Right hindlimb (tissue), 1 donor: ENCODE data around the gene MRPL20.
A peak's percentile ranks its signal among the peaks of the same experiment; 100 is the strongest.
"Not testable (repeated sequence)": the region's sequence is repeated elsewhere in the genome, so short reads cannot be mapped to it uniquely, and the experiment has no call there.

ENCODE experiments used
- DNase-seq: peaks from one replicate; pipeline ENCODE4 v3.0.0-alpha.2; 2018

The MRPL20 gene

DNA sequence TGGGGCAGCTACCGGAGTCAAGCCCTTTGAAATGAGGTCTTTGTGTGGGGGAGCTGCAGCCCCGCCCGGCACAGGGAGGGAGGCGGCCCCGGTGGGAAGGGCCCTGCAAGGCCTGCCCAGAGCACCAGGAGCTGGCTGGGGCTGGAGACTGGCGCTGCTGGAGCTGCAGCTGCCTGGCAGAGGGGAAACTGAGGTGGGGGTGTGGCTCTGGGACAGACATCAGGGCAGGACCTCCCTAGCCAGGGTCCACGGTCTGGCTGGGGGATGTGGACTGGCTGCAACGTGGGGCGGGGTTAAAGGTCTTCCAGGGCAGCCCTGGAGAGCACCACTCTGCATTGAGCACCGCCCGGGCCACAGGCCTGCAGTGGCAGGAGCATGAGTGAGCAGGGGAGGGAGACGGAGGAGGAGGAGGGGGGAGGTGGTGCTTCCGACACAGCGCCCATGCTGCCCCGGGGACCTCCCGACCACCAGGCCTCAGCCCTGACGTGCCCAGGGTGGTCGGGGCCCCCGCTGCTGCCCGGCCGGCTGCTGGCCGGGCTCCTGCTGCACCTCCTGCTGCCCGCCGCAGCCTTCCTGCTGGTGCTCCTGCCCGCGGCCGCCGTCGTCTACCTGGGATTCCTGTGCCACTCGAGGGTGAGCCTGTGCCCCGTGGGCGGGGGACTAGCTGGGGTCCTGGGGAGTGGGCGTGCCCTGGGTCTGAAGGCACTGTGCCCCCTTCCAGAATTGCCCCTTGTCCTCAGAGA is 18.8 kb upstream of the MRPL20 start:
- peak; percentile 24 for DNase-seq

DNA sequence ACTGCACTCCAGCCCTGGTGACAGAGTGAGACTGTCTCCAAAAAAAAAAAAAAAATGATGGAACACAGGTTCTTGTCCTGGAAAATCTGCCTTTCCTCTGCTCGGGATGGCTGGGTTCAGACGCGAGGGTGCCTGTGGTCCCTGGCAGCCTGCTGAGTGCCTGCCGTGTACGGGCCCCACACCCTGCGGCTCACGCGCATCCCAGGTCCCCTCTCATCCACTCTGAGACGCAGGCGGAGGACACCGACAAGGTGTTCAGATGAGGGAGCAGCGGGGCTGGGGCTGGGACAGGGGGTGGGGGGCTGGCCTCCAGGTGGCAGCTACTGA is 18.3 kb upstream of the MRPL20 start:
- DNase-seq = no peak

DNA sequence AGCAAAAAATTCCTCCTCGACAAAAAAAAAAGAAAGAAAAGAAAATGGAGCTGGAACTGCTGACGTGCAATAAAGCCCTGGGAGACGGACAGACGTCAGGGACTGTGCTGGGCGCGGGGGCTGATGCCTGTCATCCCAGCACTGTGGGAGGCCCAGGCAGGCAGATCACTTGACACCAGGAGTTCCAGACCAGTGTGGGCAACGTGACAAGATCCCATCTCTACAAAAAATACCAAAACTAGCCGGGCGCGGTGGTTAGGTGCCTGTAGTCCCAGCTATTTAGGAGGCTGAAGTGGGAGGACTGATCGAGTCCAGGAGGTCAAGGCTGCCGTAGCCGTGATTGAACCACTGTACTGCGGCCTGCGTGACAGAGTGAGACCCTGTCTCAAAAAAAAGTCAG is 17.6 kb upstream of the MRPL20 start:
- DNase-seq = no peak

DNA sequence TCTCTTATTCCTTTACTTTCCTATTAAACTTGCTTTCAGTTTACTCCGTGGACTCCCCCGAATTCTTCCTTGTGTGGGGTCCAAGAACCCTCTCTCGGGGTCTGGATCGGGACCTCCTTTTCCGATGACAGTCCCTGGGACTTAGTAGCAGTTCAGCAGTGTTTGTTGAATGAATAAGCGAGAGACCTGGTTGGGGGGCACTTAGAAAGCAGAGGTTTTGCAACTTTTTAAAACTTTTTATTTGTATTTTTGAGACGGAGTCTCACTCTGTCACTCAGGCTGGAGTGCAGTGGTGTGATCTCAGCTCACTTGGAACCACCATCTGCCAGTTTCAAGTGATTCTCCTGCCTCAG is 16.1 kb upstream of the MRPL20 start:
- DNase-seq = no peak

DNA sequence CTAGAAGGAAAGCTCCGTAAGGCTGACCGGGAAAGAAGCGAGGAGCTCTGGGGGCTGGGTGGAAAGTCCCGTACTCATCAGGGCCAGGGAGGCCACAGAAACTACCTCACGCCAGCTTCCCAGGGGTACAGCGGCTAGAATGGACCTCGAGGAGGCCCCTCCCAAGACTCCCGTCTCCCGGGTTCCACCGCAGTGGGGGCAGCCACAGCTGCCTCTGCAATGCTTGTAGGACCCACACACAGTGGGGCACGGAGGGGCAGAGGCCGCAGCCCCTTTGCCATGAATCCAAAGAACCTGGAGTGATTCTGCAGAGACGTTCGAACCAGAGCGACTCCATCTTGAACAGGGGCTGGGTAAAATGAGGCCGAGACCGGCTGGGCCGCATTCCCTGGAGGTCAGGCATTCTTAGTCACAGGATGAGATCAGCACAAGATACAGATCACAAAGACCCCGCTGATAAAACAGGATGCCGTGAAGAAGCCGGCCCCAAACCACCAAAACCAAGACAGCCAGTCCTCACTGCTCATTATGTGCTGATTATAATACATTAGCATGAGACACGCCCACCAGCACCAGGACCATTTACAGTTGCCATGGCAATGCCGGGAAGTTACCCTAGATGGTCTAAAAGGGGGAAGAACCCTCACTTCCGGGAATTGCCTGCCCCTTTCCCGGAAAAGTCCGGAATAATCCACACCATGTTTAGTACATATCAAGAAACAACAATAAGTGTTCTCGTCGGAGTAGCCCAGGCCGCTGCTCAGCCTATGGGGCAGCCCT is 15.6 kb upstream of the MRPL20 start:
- DNase-seq = peak; percentile 24

DNA sequence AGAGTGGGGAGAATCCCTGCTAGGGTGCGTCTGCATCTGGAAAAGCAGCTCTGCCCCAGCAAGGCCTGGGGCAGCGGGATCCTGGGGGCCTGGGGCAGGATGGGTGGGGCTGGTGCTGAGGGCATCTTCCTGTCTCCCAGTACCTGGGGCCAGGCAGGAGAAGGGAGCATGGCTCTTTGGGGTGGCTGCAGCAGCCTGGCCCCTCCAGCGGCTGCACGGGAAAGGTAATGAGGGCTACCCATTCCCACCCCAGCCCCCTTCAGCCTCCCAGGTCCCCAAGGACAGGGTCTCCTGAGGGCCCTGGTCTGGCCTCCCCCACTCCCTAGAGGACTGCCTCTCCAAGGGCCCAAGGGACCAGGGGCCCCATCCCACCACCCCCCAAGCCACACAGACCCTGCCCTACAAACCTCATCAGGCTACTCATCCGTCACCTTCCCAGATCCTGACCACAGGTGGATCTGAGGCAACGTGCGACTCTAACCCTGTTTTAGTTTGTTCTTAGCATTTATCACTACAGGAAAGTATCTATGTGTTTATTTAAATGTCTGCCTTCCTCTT is 14.9 kb upstream of the MRPL20 start:
- no peak for DNase-seq

DNA sequence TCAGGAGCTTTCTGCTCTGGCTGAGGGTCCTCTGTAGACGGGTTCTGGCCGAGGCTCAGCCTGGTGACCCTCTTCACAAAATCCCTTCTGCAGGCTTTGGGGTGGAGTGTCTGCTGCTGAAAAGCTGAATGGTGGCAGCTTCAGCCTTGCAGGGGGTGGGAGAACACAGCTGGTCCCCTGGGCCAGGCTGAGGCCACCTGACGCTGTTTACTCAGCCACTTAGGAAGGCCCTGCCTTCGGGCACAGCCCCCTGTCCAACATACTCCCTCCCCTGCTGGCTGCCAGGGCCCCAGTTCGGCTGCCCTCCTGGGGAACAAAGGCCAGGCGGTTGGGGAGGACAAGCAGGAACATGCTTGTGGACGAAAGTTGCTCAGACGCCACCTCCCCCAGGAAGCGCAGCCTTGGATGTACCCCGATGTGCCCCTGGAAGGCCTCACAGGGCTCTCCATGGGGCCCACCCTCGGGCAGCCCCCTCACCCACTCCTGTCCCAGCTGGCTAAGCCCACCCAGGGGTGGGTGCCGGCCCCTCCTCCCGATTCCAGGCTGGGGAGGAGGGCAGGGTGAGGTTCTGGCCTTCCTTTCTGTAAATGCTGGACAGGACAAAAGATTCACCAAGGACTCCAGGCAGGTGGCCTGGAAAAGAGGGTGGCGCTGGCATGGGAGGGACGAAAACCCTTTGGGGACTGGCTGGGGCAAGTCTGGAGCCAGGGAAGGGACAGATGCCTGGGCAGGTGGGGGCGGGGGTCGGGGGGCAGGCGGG is 14.2 kb upstream of the MRPL20 start, which contains the start of gene ANKRD65:
Gene ANKRD65 (minus strand): TSS at position 130 of the 760 bp plus-strand sequence. CDS start 271 bp downstream, outside the sequence.
- DNase-seq = peak; percentile 41

DNA sequence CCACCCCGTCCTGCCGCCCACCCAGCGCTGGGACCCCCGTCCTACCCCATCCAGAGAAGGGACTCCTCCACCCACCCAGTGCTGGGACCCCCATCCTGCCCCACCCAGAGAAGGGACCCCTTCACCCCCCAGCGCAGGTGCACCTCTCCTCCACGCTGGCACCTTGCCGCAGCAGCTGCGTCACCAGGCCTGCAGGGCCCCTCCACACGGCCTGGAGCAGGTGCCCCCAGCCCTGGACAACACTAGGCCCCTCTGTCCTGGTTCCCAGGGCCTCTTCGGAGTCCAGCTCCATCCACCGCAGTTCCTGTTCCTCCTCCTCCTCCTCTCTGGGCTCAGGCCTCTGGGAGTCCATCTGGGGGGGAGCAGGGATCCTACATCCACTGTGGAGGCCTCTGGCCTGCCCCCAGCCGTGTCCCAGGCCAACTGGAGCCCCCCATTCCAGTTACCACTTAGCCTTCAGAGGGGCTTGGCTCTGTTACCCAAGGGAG is 13.6 kb upstream of the MRPL20 start:
- peak; percentile 17 for DNase-seq

DNA sequence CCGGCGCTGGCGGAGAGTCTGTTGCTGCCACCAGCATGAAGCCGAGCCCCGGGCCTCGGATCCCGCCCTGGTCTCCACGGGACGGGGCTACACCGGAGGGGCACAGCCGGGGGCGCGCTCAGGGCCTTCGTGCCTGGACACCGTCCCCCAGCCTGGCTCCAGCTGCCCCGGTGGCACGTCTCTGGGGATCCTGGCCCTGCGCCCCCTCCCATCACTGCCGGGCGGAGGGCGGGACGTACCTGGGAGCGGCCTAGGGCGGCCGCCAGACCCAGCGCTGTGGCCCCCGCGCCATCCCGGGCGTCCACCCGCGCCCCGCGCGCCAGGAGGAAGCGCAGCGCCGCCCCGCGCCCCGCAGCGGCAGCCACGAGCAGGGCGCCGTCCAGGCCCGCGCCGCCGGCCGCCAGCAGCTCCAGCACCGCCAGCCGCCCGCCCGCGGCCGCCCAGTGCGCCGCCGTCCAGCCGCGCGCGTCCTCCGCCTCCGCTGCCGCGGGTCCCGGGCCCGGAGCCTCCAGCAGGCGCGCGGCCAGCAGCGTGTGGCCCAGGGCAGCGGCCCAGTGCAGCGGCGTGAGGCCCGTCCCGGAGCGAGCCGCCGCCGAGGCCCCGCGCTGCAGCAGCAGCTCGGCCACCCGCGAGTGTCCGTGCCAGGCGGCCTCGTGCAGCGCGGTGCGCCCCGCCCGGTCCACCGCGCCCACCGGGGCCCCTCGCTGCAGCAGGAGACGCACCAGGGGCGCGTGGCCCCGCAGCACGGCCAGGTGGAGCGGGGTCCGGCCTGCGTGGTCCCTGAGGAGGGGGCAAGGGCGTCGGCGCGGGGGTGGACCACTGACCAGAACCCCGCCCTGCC is 12.9 kb upstream of the MRPL20 start:
- peak; percentile 43 for DNase-seq

DNA sequence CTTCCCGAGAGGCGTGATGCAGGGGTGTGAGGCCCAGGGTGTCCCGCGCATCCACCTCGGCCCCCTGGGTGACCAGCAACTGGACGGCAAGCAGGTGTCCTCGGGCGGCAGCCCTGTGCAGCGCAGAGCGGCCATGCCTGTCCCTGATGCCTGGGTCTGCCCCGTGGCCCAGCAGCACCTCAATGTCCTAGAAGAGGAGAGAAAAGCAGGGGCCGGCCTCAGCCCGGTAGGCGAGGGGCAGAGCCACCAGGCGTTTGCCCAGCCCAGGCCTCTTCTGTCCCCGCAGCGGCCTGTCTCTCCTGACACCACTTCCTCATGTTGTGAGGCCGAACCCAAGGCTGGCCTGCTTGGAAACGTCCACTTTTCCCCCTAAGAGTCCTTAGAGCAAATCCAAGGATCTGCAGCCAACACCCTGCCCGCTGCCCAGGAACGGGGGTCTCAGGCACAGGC is 12.3 kb upstream of the MRPL20 start:
- DNase-seq = peak; percentile 17

DNA sequence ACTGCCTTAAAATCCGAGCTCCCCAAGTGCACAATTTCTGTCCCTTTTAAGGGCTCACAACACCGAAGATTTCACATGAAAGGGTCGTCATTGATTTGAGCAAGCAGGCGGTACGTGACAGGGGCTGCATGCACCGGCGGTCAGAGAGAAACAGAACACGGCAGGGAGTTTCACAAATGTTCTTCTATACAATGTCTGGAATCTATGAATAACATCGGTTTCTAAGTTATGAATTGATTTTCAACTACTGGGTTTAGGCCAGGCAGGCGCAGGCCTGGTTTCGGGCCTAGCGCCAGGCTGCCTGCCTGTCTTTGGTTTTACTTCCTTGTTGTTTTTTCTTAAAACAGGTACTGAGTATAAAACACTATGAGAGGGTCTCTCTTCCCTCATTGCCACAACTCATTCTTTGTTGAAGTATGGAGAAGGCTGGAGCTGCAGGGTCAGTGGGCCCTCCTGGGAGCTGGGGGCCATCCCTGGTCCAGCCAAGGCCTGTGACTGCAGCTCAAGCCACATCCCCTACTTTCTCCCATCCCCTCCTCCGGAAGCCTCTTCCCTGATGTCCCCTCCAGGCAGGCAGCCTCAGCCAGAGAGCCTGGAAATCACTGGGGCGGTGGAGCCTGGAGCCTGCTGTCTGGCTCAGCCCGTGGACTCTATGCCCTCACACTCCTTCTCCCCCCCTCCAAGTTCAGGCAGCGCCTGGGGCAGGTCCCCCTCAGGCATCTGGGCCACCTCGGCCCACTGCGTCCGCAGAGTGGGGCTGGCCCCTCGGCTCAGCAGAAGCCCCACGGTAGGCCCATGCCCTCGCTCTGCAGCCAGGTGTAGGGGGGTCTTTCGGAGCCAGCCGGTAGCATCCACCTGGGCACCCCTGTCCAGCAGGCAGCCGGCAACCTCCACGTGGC is 11.6 kb upstream of the MRPL20 start:
- DNase-seq = peak; percentile 20

DNA sequence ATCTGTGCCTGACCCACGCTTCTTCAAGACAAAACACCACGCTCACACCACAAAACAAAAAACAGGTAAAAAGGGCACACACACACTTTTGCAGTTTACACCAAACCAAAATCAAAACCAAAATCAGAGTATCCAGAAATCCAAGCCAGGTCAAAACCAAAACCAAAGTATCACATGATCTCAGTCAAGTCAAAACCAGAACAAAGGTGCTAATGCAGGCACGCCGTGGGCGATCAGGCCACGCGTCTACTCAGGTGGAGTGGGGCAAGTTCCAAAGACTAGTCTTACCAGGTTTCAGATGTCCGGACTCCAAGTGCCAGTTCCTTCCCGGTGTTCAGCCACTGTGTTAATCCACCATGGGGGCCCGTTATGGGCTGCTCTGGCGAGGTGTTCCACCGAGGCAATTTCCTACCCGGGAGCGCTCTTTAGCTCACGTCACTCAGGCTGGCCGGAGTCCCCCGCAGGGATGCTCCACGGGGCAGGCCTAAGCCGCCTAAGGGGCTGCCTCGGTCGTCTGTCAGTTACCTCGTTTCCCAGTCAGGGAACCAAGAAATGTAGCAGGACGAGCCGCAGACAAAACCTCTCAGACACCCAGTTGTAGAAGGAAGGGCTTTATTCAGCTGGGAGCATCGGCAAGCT is 10.9 kb upstream of the MRPL20 start:
- not testable (repeated sequence) for DNase-seq

DNA sequence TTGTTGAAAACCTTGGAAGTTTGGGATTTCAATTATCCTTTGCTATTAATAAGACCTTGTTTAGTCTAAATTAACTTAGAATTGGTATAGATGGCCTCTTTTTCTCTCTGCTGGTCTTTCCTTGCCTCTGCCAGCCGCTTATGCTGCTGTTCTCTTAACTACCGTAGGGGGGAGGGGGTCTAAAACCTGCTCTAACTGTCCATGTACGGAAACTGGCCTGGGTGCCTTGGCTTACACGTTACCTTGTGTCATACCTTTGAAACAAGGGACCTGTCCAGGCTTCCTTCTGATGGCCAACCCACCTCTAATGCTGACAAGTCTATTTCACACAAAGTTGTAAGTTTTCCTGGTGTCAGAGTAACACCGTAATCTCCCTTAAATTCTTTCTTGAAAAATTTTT is 10.3 kb upstream of the MRPL20 start:
- not testable (repeated sequence) for DNase-seq

DNA sequence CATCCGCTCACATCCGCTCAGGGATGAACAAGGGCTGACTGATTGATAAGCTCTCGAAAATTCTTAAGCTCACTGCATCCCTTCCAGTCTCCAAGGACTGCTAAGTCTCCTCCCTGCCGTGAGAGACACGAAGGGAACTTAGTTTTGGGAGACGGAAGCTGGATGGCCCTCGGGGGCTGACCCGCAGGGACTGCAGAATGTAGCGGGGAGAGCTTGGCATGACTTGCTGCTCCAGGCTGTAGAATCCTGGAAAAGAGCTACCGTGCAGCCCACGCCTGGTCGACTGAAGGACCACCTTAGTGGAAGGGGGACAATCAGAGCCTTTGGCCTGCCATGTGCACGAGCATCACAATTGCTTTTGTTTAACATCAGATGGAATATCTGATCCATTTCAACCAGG is 8.7 kb upstream of the MRPL20 start:
- DNase-seq = no peak

DNA sequence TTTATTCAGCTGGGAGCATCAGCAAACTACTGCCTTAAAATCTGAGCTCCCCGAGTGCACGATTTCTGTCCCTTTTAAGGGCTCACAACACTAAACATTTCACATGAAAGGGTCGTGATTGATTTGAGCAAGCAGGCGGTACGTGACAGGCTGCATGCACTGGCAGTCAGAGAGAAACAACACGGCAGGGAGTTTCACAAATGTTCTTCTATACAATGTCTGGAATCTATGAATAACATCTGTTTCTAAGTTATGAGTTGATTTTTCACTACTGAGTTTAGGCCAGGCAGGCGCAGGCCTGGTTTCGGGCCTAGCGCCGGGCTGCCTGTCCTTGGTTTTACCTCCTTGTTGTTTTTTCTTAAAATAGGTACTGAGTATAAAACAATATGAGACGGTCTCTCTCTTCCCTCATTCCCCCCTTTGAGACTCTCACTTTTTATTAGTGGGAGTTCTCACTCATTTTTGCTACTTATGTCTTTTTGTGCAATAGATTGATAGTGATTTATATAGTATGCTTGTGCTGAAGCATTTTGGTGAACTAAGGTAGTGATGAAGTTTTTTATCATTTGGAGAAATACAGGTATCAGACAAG is 5.3 kb upstream of the MRPL20 start:
- not testable (repeated sequence) for DNase-seq

DNA sequence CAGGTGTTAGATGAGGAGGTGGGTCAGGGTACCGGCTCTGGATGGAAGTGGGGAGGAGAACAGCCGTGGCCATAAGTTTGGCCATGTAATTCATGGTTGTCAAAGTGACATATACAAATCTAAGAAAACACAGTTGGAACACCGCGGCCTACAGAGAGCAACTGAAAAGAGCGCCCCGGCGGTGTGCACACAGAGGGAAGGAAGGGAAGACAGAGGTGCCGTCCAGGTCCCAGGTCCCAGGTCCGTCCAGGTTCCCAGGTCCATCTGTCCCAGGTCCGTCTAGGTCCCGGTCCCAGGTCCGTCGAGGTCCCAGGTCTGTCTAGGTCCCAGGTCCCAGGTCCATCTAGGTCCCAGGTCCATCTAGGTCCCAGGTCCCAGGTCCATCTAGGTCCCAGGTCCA is 4.5 kb upstream of the MRPL20 start:
- no peak for DNase-seq

DNA sequence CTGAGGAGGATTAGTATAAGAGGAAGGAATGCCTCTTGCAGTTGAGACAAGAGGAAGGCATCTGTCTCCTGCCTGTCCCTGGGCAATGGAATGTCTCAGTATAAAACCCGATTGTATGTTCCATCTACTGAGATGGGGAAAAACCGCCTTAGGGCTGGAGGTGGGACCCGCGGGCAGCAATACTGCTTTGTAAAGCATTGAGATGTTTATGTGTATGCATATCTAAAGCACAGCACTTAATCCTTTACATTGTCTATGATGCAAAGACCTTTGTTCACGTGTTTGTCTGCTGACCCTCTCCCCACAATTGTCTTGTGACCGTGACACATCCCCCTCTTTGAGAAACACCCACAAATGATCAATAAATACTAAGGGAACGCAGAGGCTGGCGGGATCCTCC is 3.1 kb upstream of the MRPL20 start:
- not testable (repeated sequence) for DNase-seq

DNA sequence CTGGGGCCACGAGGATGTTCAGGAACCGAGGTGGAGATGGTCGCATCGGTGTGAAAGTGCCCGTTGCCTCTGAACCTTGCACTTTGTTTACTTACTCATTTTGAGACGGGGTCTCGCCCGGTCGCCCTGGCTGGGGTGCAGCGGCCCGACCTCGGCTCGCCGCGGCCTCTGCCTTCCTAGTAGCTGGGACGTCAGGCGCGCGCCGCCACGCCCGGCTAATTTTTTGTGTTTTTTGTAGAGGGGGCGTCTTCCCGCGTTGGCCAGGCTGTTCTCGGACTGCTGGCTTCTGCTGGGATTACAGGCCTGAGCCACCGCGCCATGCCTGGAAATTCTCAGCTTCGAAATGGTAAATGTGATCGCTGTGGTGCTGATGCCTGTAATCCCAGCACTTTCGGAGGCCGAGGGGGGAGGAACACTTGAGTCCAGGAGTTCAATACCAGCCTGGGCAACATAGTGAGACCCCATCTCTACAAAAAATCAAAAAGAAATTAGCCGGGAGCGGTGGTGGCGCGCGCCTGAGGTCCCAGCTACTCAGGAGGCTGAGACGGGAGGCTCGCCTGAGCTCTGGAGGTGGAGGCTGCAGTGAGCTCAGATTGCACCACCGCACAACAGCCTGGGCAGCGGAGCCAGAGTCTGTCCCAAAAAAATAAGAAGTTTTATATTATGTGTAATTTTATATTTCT is 684 bp upstream of the MRPL20 start:
- peak; percentile 41 for DNase-seq

DNA sequence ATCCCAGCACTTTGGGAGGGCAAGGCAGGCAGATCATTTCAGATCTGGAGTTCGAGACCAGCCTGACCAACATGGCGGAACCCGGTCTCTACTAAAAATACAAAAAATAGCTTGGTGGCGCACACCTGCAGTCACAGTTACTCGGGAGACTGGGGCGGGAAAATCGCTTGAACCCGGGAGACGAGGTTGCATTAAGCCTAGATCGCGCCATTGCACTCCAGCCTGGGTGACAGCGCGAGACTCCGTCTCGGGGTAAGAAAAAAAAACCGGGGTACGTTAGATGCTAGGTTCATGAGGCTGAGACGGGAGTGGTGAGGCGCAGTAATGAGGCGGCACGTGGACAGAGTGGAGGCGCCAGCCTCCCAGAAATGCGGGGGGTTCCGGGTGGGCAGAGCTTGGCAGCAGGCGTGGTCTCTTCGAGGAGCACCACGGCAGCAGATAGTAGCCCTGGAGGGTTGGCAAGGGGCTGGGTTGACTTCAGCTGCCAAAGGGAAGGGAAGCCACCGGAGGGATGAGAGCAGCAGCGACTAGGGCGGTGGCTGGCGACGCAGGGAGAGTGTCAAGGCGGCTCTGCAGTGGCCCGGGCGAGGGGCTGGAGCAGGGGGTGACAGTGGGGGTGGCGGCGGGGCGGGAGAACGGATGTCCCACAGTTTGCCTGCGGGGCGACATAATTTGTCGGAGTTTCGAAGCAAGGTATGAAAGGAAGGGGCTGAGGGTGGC is 832 bp downstream of the MRPL20 start:
- no peak for DNase-seq
